GM18951 (cell line): ENCODE data around the gene SLC22A31.

Experiments used
- POLR2A ChIP-seq: IDR thresholded peaks from 4 replicates; pipeline ENCODE4 v1.6.1; 2011; ENCODE audit warnings: mild to moderate bottlenecking; ENCODE audit not compliant: insufficient read length, insufficient read depth; ENCODE audit errors: extremely low read depth
- in situ Hi-C: fragments of 300-500 bp; cut with MboI; formaldehyde crosslinking; loops from one replicate; pipeline ENCODE4 v1.12.0; 2022; ENCODE audit warnings: low sequenced_read_pairs, mixed read lengths, inconsistent platforms; ENCODE audit not compliant: unreplicated experiment

SLC22A31 gene

GRCh38 chr16:89232107-89232506 is 31.8 kb upstream of the SLC22A31 start:
- in situ Hi-C loops = no loop called here
- TF ChIP-seq POLR2A = no peak

- in situ Hi-C loops = no loop called here
- TF ChIP-seq POLR2A = no peak
Observed at GRCh38 chr16:89230255-89230654, 29.9 kb upstream of the SLC22A31 start.

GRCh38 chr16:89224665-89225064 is 24.3 kb upstream of the SLC22A31 start:
- in situ Hi-C loops = loop anchor here (25.0 kb wide), 1 partner anchor 412 kb away; the partner anchor contains the start of genes APRT and CDT1
- no peak for TF ChIP-seq POLR2A

GRCh38 chr16:89222931-89223330 is 22.6 kb upstream of the SLC22A31 start:
- in situ Hi-C loops = loop anchor here (25.0 kb wide), 1 partner anchor 411 kb away; the partner anchor contains the start of genes APRT and CDT1
- TF ChIP-seq POLR2A = no peak

GRCh38 chr16:89221604-89222003 is 21.3 kb upstream of the SLC22A31 start:
- no peak for TF ChIP-seq POLR2A
- in situ Hi-C loops = loop anchor here (25.0 kb wide), 1 partner anchor 409 kb away; the partner anchor contains the start of genes APRT and CDT1

GRCh38 chr16:89219365-89219764 is 19.0 kb upstream of the SLC22A31 start:
- in situ Hi-C loops = loop anchor here (25.0 kb wide), 1 partner anchor 407 kb away; the partner anchor contains the start of genes APRT and CDT1
- no peak for TF ChIP-seq POLR2A

- in situ Hi-C loops = loop anchor here (25.0 kb wide), 1 partner anchor 405 kb away; the partner anchor contains the start of genes APRT and CDT1
- peak; percentile 86 for TF ChIP-seq POLR2A
Observed at GRCh38 chr16:89217388-89218191, 17.3 kb upstream of the SLC22A31 start, which contains the start of gene ZNF778. ZNF778 (plus strand) TSS chr16:89217703; CDS start chr16:89221128, 3,425 bp downstream.

GRCh38 chr16:89217138-89217387 is 16.7 kb upstream of the SLC22A31 start:
- in situ Hi-C loops = loop anchor here (25.0 kb wide), 1 partner anchor 405 kb away; the partner anchor contains the start of genes APRT and CDT1

GRCh38 chr16:89216315-89217137 is 16.2 kb upstream of the SLC22A31 start:
- TF ChIP-seq POLR2A = no peak
- in situ Hi-C loops = loop anchor here (25.0 kb wide), 1 partner anchor 404 kb away; the partner anchor contains the start of genes APRT and CDT1

More at GRCh38 chr16:89217138-89217387, 16.7 kb upstream of the SLC22A31 start:
- no peak for TF ChIP-seq POLR2A

GRCh38 chr16:89210904-89211515 is 10.7 kb upstream of the SLC22A31 start:
- TF ChIP-seq POLR2A = no peak
- in situ Hi-C loops = loop anchor here (25.0 kb wide), 1 partner anchor 399 kb away; the partner anchor contains the start of genes APRT and CDT1

GRCh38 chr16:89210165-89210903 is 10.0 kb upstream of the SLC22A31 start:
- in situ Hi-C loops = loop anchor here (25.0 kb wide), 1 partner anchor 398 kb away; the partner anchor contains the start of genes APRT and CDT1
- no peak for TF ChIP-seq POLR2A

GRCh38 chr16:89209522-89210044 is 9.2 kb upstream of the SLC22A31 start:
- in situ Hi-C loops = loop anchor here (25.0 kb wide), 1 partner anchor 397 kb away; the partner anchor contains the start of genes APRT and CDT1
- TF ChIP-seq POLR2A = no peak
